ENCODE results near the gene NT5C2. TPM values are rescaled to one million over a fixed set of nuclear protein-coding genes. Genes with fewer than 3 reads are reported as not detected.

The NT5C2 gene
- total RNA-seq, 4 donors from 2014 or later, result 91.2 to 98.3 (median 92.5) TPM

- H3K9me3 ChIP-seq, result no peaks in the 10 kb centered on the region
- H3K4me1 ChIP-seq, result peaks cover 0 to 56% (median 20%) of the 10 kb centered on the region in 3 donors
- H3K36me3 ChIP-seq, result peaks cover 0 to 25% (median 0%) of the 10 kb centered on the region in 3 donors
- intact Hi-C loops (cut with DNase I), result no loop called here
- no peak for DNase-seq
- 74 to 75% methylated on average over 9 of the region's 9 CpGs for WGBS, 2 donors
- no peak overlapping the region for H3K4me3 ChIP-seq
- TF ChIP-seq CTCF (IDR thresholded peaks at IDR 0.05), result no peak
- TF ChIP-seq POLR2A (IDR thresholded peaks at IDR 0.05), result no peak
- peak overlapping the region in 1 of 4 donors; percentile 21 for H3K27ac ChIP-seq
- H3K27me3 ChIP-seq, result no peaks in the 10 kb centered on the region
Observed at GRCh38 chr10:103125323-103126267, 67.5 kb downstream of the NT5C2 start.

GRCh38 chr10:103124420-103125096, 68.5 kb downstream of the NT5C2 start:
- no peak for TF ChIP-seq CTCF (IDR thresholded peaks at IDR 0.05)
- Histone ChIP-seq H3K36me3 (peaks cover 0 to 25% (median 0%) of the 10 kb centered on the region in 3 donors), H3K27ac (peak overlapping the region in 1 of 4 donors; percentile 31), H3K27me3 (no peaks in the 10 kb centered on the region), H3K4me3 (no peak overlapping the region), H3K4me1 (peaks cover 0 to 66% (median 20%) of the 10 kb centered on the region in 3 donors), H3K9me3 (no peaks in the 10 kb centered on the region)
- 91 to 98% methylated on average over 4 of the region's 4 CpGs for WGBS, 2 donors
- intact Hi-C loops (cut with DNase I), result no loop called here
- no peak for DNase-seq

- Histone ChIP-seq H3K27me3 (no peaks in the 10 kb centered on the region), H3K9me3 (no peaks in the 10 kb centered on the region), H3K4me3 (no peak overlapping the region), H3K4me1 (peaks cover 0 to 68% (median 20%) of the 10 kb centered on the region in 3 donors), H3K27ac (peak overlapping the region in 2 of 4 donors; percentile 31), H3K36me3 (peaks cover 0 to 25% (median 0%) of the 10 kb centered on the region in 3 donors)
- no peak for DNase-seq
- no peak for TF ChIP-seq CTCF (IDR thresholded peaks at IDR 0.05)
- TF ChIP-seq POLR2A (IDR thresholded peaks at IDR 0.05), result no peak
- 73 to 75% methylated on average over 7 of the region's 7 CpGs for WGBS, 2 donors
- intact Hi-C loops (cut with DNase I), result no loop called here
Observed at GRCh38 chr10:103123282-103124024, 69.6 kb downstream of the NT5C2 start.

- peaks cover 0 to 66% (median 20%) of the 10 kb centered on the region in 3 donors for H3K4me1 ChIP-seq
- H3K9me3 ChIP-seq, result no peaks in the 10 kb centered on the region
- H3K4me3 ChIP-seq, result no peak overlapping the region
- H3K27me3 ChIP-seq, result no peaks in the 10 kb centered on the region
- TF ChIP-seq POLR2A (IDR thresholded peaks at IDR 0.05), result no peak
- peaks cover 0 to 10% (median 0%) of the 10 kb centered on the region in 3 donors for H3K36me3 ChIP-seq
- 57% methylated on average over 2 of the region's 2 CpGs for WGBS, 2 donors
- intact Hi-C loops (cut with DNase I), result no loop called here
- no peak for DNase-seq
- peak overlapping the region; percentile 12 to 31 (median 23) for H3K27ac ChIP-seq
Observed at GRCh38 chr10:103120977-103121735, 71.9 kb downstream of the NT5C2 start.

GRCh38 chr10:103120546-103120945, 72.5 kb downstream of the NT5C2 start:
- DNase-seq, result no peak

More at GRCh38 chr10:103120546-103120945, 72.5 kb downstream of the NT5C2 start:
- 77 to 81% methylated on average over 2 of the region's 2 CpGs for WGBS, 2 donors
- Histone ChIP-seq H3K9me3 (no peaks in the 10 kb centered on the region), H3K36me3 (peaks cover 0 to 7% (median 0%) of the 10 kb centered on the region in 3 donors), H3K27me3 (no peaks in the 10 kb centered on the region), H3K4me1 (peaks cover 0 to 59% (median 20%) of the 10 kb centered on the region in 3 donors), H3K4me3 (no peak overlapping the region), H3K27ac (peak overlapping the region in 1 of 4 donors; percentile 31)
- intact Hi-C loops (cut with DNase I), result no loop called here
- TF ChIP-seq POLR2A (IDR thresholded peaks at IDR 0.05), result no peak
- TF ChIP-seq CTCF (IDR thresholded peaks at IDR 0.05), result no peak
